Ishikawa (cell line): ENCODE data around the gene VASN.

Source experiments
- MAX ChIP-seq: IDR thresholded peaks from 2 replicates; pipeline ENCODE4 v1.6.1; 2012
- NFIC ChIP-seq: IDR thresholded peaks from 2 replicates; pipeline ENCODE4 v1.6.1; 2012
- RAD21 ChIP-seq: IDR thresholded peaks from 2 replicates; pipeline ENCODE4 v1.6.1; 2012; ENCODE audit warnings: low read depth
- REST ChIP-seq: IDR thresholded peaks from 2 replicates; pipeline ENCODE4 v1.6.1; 2012; ENCODE audit warnings: low read depth, mild to moderate bottlenecking
- USF1 ChIP-seq: IDR thresholded peaks from 2 replicates; pipeline ENCODE4 v1.6.1; 2012
- YY1 ChIP-seq: IDR thresholded peaks from 2 replicates; pipeline ENCODE4 v1.6.1; 2012; ENCODE audit warnings: low read depth

GRCh38 chr16:4388271-4389021 lies 16.8 kb downstream of the VASN start:
- TF ChIP-seq YY1 (no peak), NFIC (no peak), REST (no peak), USF1 (no peak), MAX (peak; percentile 47; the same call in 1 of the 2 replicates), RAD21 (no peak)
